RWPE1 (cell line): Measurements from ENCODE around the gene P2RX4.
"Not testable (repeated sequence)": the region's sequence is repeated elsewhere in the genome, so short reads cannot be mapped to it uniquely, and the experiment has no call there.

Source experiments
- CTCF ChIA-PET: fragments of 350-600 bp; sonication (Branson Sonifier 250); formaldehyde crosslinking; extraction: SDS; loops from one replicate; lab custom pipeline; 2021; lab: Yijun Ruan, JAX
- POLR2A ChIA-PET: fragments of 400-600 bp; formaldehyde crosslinking; extraction: SDS; loops from one replicate; lab custom pipeline; 2020; ENCODE audit warnings: antibody characterized with exemption; ENCODE audit not compliant: low non-redundant PET; lab: Yijun Ruan, JAX
- DNase-seq: peaks from one replicate; pipeline ENCODE4 v3.0.0; 2012; ENCODE audit warnings: low spot score
- H3K27ac ChIP-seq: fragments of 450-650 bp; 2 replicates; pipeline ENCODE4 v1.5.1; 2017
- TF ChIP-seq, protein P1 (sequence below): fragments of 450-650 bp; conservative IDR thresholded peaks from 2 replicates; pipeline ENCODE4 v1.5.1; 2017; ENCODE audit warnings: low read depth, mild to moderate bottlenecking

The P2RX4 gene

DNA sequence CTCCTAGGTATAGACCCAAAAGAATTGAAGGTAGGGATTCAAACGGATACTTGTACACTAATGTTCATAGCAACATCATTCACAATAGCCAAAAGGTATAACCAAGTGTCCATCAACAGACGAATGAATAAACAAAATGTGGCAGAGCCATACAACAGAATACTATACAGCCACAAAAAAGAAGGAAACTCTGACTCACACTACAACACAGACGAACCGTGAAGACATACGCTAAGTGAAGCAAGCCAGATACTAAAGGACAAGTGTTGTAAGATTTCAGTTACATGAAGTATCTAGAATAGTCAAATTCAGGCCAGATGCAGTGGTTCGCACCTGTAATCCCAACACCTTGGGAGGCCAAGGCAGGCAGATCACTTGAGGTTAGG lies 67.4 kb downstream of the P2RX4 start:
- peak overlapping the region; percentile 84 for H3K27ac ChIP-seq
- DNase-seq, result no peak
- ChIA-PET CTCF (interaction anchor here (1.0 kb wide), 1 partner anchor 166 kb away, joined by 4 read pairs; no protein-coding TSS in a partner anchor), POLR2A (interaction anchor here (0.5 kb wide), 1 partner anchor 71 kb away, joined by 3 read pairs; no protein-coding TSS in a partner anchor)
- TF ChIP-seq, protein P1, sequence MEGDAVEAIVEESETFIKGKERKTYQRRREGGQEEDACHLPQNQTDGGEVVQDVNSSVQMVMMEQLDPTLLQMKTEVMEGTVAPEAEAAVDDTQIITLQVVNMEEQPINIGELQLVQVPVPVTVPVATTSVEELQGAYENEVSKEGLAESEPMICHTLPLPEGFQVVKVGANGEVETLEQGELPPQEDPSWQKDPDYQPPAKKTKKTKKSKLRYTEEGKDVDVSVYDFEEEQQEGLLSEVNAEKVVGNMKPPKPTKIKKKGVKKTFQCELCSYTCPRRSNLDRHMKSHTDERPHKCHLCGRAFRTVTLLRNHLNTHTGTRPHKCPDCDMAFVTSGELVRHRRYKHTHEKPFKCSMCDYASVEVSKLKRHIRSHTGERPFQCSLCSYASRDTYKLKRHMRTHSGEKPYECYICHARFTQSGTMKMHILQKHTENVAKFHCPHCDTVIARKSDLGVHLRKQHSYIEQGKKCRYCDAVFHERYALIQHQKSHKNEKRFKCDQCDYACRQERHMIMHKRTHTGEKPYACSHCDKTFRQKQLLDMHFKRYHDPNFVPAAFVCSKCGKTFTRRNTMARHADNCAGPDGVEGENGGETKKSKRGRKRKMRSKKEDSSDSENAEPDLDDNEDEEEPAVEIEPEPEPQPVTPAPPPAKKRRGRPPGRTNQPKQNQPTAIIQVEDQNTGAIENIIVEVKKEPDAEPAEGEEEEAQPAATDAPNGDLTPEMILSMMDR, result no peak

DNA sequence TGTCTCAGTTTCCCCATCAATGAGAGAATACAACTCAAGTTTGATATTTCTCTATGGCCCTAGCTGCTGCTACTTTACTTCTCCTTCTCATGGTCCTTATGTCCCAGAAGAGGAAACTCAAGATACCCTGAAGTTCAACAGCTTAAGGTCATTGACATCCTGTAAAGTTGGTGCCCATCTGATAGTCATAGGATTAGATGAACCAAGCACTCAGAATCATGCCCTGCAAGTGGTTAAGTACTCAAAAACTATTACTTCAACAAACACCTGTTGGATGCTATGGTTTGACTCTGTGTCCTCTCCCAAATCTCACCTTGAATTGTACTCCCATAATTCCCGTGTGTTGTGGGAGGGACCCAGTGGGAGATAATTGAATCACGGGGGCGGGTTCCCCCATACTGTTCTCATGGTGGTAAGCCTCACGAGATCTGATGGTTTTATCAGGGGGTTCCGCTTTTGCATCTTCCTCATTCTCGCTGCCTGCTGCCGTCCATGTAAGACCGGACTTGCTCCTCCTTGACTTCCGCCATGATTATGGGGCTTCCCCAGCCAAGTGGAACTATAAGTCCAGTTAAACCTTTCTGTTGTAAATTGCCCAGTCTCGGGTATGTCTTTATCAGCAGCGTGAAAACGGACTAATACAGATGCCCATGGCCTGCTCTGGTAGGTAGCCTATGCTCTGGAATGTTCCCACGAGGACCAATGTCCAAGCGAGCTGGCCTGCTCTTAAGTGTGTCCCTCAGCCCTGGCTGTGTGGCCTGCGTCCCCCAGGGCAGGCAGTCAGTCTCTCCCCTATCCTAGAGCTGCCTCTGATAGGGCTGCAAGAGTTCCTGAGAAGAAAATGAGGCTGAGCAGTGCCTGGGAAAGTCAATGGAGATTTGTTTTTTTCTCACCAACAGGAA lies 68.5 kb downstream of the P2RX4 start:
- H3K27ac ChIP-seq, result peak overlapping the region; percentile 35; the same call in 1 of the 2 replicates
- ChIA-PET POLR2A (no interaction called here), CTCF (interaction anchor here (0.6 to 0.7 kb wide), 2 partner anchors 53 to 65 kb away, joined by 3 read pairs; no protein-coding TSS in a partner anchor)
- TF ChIP-seq, protein P1, result no peak
- no peak for DNase-seq

- CTCF ChIA-PET, result interaction anchor here (0.6 to 0.7 kb wide), 3 partner anchors 9 to 65 kb away, joined by 3 read pairs; no protein-coding TSS in a partner anchor
- TF ChIP-seq, protein P1, result no peak
- POLR2A ChIA-PET, result no interaction called here
Observed at GRCh38 chr12:121279071-121279375, 69.1 kb downstream of the P2RX4 start.

GRCh38 chr12:121279507-121279915 lies 69.6 kb downstream of the P2RX4 start:
- TF ChIP-seq, protein P1, result no peak
- CTCF ChIA-PET, result interaction anchor here (0.6 to 0.7 kb wide), 2 partner anchors 9 to 66 kb away, joined by 3 read pairs; no protein-coding TSS in a partner anchor
- 0 out of 2 replicates have a peak overlapping the region, but pooled peaks have one; percentile 11 for H3K27ac ChIP-seq
- DNase-seq, result no peak
- POLR2A ChIA-PET, result no interaction called here

More at GRCh38 chr12:121279071-121279375, 69.1 kb downstream of the P2RX4 start:
- H3K27ac ChIP-seq, result peak overlapping the region; percentile 35; the same call in 1 of the 2 replicates
- DNase-seq, result no peak

DNA sequence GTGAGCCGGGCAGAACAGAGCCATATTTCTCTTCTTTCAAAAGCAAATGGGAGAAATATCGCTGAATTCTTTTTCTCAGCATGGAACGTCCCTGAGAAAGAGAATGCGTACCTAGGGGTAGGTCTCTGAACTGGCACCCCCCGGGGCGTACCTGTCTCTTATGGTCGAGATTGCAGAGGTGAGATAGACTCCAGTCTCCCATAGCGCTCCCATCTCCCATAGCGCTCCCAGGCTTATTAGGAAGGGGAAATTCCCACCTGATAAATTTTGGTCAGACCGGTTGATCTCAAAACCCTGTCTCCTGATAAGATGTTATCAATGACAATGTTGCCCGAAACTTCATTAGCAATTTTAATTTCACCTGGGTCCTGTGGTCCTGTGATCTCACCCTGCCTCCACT lies 70.6 kb downstream of the P2RX4 start:
- H3K27ac ChIP-seq, CTCF ChIA-PET, DNase-seq, POLR2A ChIA-PET: not testable (repeated sequence)

DNA sequence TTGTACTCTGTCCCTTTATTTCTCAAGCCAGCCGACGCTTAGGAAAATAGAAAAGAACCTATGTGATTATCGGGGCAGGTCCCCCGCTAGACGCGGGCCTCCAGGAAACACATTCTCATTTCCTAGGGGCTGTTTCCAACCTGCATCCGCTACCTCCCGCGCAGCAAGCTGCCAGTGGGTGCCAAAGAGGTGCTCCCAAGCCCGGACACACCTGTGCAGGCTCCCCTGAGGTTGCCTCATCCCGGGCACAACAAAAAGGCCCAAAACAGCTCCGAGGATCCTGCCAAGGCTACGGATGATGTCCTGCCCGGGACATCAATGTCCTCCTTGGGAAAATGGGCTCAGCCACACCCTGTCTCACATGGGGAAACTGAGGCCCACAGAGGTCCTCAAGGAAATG lies 71.2 kb downstream of the P2RX4 start:
- H3K27ac ChIP-seq, POLR2A ChIA-PET, CTCF ChIA-PET, DNase-seq: not testable (repeated sequence)

DNA sequence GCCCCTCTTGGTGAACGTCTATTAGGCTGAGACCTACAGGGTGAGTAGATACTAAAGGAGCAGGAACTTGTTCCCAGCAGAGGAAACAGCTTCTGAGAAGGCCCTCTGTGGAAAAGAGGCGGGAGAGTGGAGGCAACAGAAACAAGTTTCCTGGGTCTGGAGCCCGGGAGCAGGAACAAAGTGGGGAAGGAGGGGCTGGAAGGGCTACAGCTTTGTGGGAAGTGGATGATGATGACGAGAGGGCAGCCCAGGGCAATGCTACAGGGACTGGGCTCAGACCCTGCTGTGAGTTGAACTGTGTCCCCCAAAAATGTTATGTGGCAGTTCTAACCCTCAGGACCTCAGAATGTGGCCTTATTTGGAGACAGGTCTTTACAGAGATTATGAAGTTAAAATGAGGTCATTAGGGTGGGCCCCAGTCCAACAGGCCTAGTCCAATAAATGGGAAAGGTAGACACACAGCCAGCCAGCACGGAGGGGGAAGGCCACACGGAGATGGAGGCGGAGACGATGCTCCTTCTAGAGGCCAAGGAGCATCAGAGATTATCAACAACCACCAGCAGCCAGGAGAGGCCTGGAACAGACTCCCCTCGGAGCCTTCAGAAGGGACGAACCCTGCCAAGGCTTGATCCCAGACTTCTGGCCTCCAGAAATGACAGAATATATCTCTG lies 72.3 kb downstream of the P2RX4 start:
- DNase-seq, result no peak
- CTCF ChIA-PET, result no interaction called here
- POLR2A ChIA-PET, result no interaction called here
- TF ChIP-seq, protein P1, result no peak
- no peak overlapping the region for H3K27ac ChIP-seq

- DNase-seq, H3K27ac ChIP-seq, POLR2A ChIA-PET: not testable (repeated sequence)
- CTCF ChIA-PET, result interaction anchor here (0.6 kb wide), 1 partner anchor 217 kb away, joined by 3 read pairs; no protein-coding TSS in a partner anchor
Observed at GRCh38 chr12:121282910-121283309, 73.0 kb downstream of the P2RX4 start.
